B cell (primary cell): ENCODE data around the gene MAP2K6.

Experiments
- CTCF ChIP-seq: fragments of 200-600 bp; IDR thresholded peaks from one replicate; pipeline ENCODE4 v1.8.0; 2022; ENCODE audit warnings: antibody characterized with exemption, mild to moderate bottlenecking
- EZH2 ChIP-seq: IDR thresholded peaks from 2 replicates; pipeline ENCODE4 v1.6.1; 2012; ENCODE audit warnings: borderline replicate concordance, low read depth, mild to moderate bottlenecking, moderate library complexity, low read length; ENCODE audit not compliant: insufficient read depth, poor library complexity, severe bottlenecking

- TF ChIP-seq CTCF: no peak
- no peak for TF ChIP-seq EZH2
Measured at GRCh38 chr17:69470702-69471101, 56.2 kb downstream of the MAP2K6 start.
